Activated B cell treated with CpG ODN at 0.5 μM for 24 hours (primary cell): ENCODE results near the gene MTX3. TPM values are rescaled to one million over a fixed set of nuclear protein-coding genes. Genes with fewer than 3 reads are reported as not detected.

ENCODE experiments used
- ATAC-seq: fragments of 200-7000 bp; cut with Tn5 transposase; one replicate; pipeline ENCODE4 v1.10.0; 2021; ENCODE audit warnings: low read depth, mild to moderate bottlenecking, moderate library complexity
- CTCF ChIA-PET: fragments of 350-600 bp; sonication (Branson Sonifier 250); formaldehyde crosslinking; loops from one replicate; lab custom pipeline; 2021; ENCODE audit warnings: antibody characterized with exemption; lab: Charles Lee
- POLR2A ChIA-PET: fragments of 350-600 bp; sonication (Branson Sonifier 250); formaldehyde crosslinking; loops from one replicate; lab custom pipeline; 2021; ENCODE audit warnings: antibody characterized with exemption; lab: Charles Lee
- DNase-seq: peaks from one replicate; pipeline ENCODE4 v3.0.0; 2022
- H3K27ac Mint-ChIP-seq: one replicate; pipeline ENCODE4 v1.8.0; 2020; ENCODE audit warnings: mixed read lengths
- H3K27me3 Mint-ChIP-seq: one replicate; pipeline ENCODE4 v1.8.0; 2021; ENCODE audit warnings: mixed read lengths
- H3K36me3 Mint-ChIP-seq: one replicate; pipeline ENCODE4 v1.8.0; 2021; ENCODE audit warnings: low read depth, mixed read lengths
- H3K4me1 Mint-ChIP-seq: one replicate; pipeline ENCODE4 v1.8.0; 2021; ENCODE audit warnings: mixed read lengths
- H3K4me3 Mint-ChIP-seq: one replicate; pipeline ENCODE4 v1.8.0; 2020; ENCODE audit warnings: mild to moderate bottlenecking, mixed read lengths
- H3K9me3 Mint-ChIP-seq: one replicate; pipeline ENCODE4 v1.8.0; 2020; ENCODE audit warnings: mixed read lengths
- CTCF ChIP-seq: fragments of 200-600 bp; IDR thresholded peaks from one replicate; pipeline ENCODE4 v1.8.0; 2022; ENCODE audit warnings: antibody characterized with exemption, mild to moderate bottlenecking
- intact Hi-C: fragments of 100-400 bp; cut with micrococcal nuclease; formaldehyde crosslinking; loops from one replicate; pipeline ENCODE4 v1.15.1; 2024
- total RNA-seq: library from RNA; stranded (reverse); gene quantifications from 2 replicates; pipeline ENCODE4 v1.2.3, GENCODE V29; 2022

Gene MTX3
- total RNA-seq, 1 donor from 2014 or later: 21.4 TPM

GRCh38 chr5:80034962-80035821 lies 44.1 kb upstream of the MTX3 start, which contains the start of gene THBS4:
Gene THBS4 (plus strand): TSS chr5:80035348. CDS start chr5:80035538, 190 bp downstream.
- intact Hi-C loops: no loop called here
- no peak for ATAC-seq
- ChIA-PET CTCF (no interaction called here), POLR2A (no interaction called here)
- Mint-ChIP-seq H3K27ac (no peak within 1 kb of the TSS), H3K36me3 (no peaks in the 10 kb centered on the region), H3K4me3 (peak within 1 kb of the TSS; percentile 25), H3K9me3 (no peaks in the 10 kb centered on the region), H3K27me3 (peaks cover 48% of the 10 kb centered on the region), H3K4me1 (peaks cover 4% of the 10 kb centered on the region)
- DNase-seq: no peak
- TF ChIP-seq CTCF: no peak

- Mint-ChIP-seq H3K36me3 (no peaks in the 10 kb centered on the region), H3K9me3 (no peaks in the 10 kb centered on the region), H3K4me3 (peak overlapping the region; percentile 25), H3K27me3 (peaks cover 46% of the 10 kb centered on the region), H3K27ac (no peak overlapping the region), H3K4me1 (peaks cover 4% of the 10 kb centered on the region)
- POLR2A ChIA-PET: no interaction called here
- intact Hi-C loops: no loop called here
- CTCF ChIA-PET: no interaction called here
- ATAC-seq (no peak), DNase-seq (no peak)
- TF ChIP-seq CTCF: no peak
Measured at GRCh38 chr5:80034559-80034958, 43.5 kb upstream of the MTX3 start.

GRCh38 chr5:80033513-80033912 lies 42.5 kb upstream of the MTX3 start:
- CTCF ChIA-PET: no interaction called here

GRCh38 chr5:80031109-80031508 lies 40.0 kb upstream of the MTX3 start:
- no peak overlapping the region for H3K4me3 Mint-ChIP-seq
- DNase-seq: no peak
- no peak for ATAC-seq
- no peak overlapping the region for H3K27ac Mint-ChIP-seq
- POLR2A ChIA-PET: no interaction called here
- peaks cover 49% of the 10 kb centered on the region for H3K27me3 Mint-ChIP-seq
- H3K36me3 Mint-ChIP-seq: no peaks in the 10 kb centered on the region
- no peaks in the 10 kb centered on the region for H3K9me3 Mint-ChIP-seq
- CTCF ChIA-PET: no interaction called here
- no peak for TF ChIP-seq CTCF
- intact Hi-C loops: no loop called here
- peaks cover 4% of the 10 kb centered on the region for H3K4me1 Mint-ChIP-seq

More at GRCh38 chr5:80033513-80033912, 42.5 kb upstream of the MTX3 start:
- POLR2A ChIA-PET: no interaction called here
- Mint-ChIP-seq H3K9me3 (no peaks in the 10 kb centered on the region), H3K36me3 (no peaks in the 10 kb centered on the region), H3K4me3 (no peak overlapping the region), H3K27ac (no peak overlapping the region), H3K4me1 (peaks cover 4% of the 10 kb centered on the region), H3K27me3 (peaks cover 52% of the 10 kb centered on the region)
- no peak for DNase-seq
- no peak for TF ChIP-seq CTCF
- no peak for ATAC-seq
- intact Hi-C loops: no loop called here

- ChIA-PET CTCF (no interaction called here), POLR2A (no interaction called here)
- no peak for TF ChIP-seq CTCF
- no peak overlapping the region for H3K4me3 Mint-ChIP-seq
- DNase-seq (no peak), ATAC-seq (no peak)
- H3K9me3 Mint-ChIP-seq: no peaks in the 10 kb centered on the region
- no peak overlapping the region for H3K27ac Mint-ChIP-seq
- H3K36me3 Mint-ChIP-seq: no peaks in the 10 kb centered on the region
- intact Hi-C loops: no loop called here
- peaks cover 21% of the 10 kb centered on the region for H3K27me3 Mint-ChIP-seq
- H3K4me1 Mint-ChIP-seq: no peaks in the 10 kb centered on the region
Measured at GRCh38 chr5:80026841-80027240, 35.8 kb upstream of the MTX3 start.
